HG02884 (cell line): ENCODE measurements around the gene NPM1.
"Not testable (repeated sequence)": the region's sequence is repeated elsewhere in the genome, so short reads cannot be mapped to it uniquely, and the experiment has no call there.

ENCODE experiments used
- ATAC-seq: cut with Tn5 transposase; IDR thresholded peaks from one replicate; pipeline ENCODE4 v1.9.1; 2021; ENCODE audit warnings: mild to moderate bottlenecking, moderate library complexity; ENCODE audit not compliant: unreplicated experiment

The NPM1 gene

DNA sequence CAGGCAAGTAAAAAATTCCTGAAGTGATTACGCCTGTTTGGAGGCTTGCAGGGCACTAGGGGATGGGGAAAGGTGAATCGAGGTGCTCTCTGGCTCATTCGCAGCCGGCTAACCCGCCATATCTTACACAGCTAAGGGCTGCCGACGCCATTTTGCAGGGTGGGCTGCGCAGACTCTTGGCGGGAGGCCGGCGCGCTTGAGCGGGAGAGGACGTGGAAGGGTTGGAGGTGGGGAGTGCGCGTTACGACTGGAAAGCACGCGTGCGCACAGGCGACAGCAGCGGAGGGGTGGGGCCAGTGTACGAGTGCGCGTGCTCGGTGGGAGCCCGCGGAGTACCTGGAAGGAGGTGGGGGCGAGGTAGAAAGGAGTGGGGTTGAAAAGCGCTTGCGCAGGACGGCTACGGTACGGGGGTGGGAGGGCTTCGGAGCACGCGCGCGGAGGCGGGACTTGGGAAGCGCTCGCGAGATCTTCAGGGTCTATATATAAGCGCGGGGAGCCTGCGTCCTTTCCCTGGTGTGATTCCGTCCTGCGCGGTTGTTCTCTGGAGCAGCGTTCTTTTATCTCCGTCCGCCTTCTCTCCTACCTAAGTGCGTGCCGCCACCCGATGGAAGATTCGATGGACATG is at the start of gene NPM1:
NPM1 (plus strand) TSS at position 505 of the 625 bp plus-strand sequence; CDS start at position 605, 100 bp downstream.
- ATAC-seq, result peak; percentile 72

- no peak for ATAC-seq
Measured at GRCh38 chr5:171340042-171340441, 47.6 kb upstream of the NPM1 start.

DNA sequence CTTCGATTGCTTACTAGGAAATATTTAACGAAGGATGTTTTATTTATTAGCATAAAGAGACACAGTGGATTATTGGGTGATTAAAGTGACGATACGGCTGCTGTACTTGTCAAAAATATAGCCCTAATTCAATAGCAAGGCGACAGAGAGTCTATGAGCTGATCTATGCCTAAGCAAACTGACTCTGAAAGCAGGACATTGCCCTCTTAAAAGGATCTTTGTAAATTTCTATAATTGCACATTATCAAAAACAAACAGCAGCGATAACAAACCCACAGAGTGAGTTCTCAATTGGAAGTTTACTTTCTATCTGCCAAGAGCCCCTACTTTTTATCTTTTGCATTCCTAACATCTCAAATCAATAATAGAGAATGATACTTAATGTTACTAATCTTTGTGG is 47.2 kb upstream of the NPM1 start:
- no peak for ATAC-seq

DNA sequence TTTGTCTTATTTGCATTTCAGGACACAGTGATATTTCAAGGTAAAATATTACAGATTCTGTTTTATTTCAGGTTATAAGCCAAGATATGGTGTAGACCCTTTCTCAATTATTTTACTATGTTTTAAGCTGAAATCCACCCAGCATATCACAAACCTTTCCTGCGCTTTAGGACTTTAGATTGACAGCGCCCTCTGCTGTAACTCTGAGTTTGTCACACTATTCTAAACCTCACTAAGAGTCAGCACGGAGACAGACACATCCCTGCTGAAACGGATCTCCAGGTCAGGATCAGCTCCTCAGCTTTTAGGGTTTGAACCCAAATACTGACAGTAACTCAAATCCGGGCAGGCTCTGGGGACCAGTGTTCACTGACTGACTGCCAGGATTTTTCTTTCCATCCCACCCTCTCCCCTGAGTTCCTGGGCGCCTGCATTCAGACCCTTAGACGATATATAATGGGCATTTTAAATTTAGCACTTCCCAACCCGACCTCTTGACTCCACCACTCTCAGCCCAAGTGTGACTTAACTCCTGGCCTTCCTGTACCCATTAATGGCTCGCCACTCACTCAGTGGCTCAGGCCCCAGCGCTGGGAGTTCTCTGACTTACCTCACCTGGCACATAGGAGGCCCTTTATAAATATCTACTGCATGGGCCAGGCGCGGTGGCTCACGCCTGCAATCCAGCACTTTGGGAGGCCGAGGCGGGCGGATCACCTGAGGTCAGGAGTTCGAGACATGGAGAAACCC is 45.1 kb upstream of the NPM1 start:
- peak; percentile 86 for ATAC-seq

- ATAC-seq, result no peak
Measured at GRCh38 chr5:171344936-171345608, 42.6 kb upstream of the NPM1 start.

DNA sequence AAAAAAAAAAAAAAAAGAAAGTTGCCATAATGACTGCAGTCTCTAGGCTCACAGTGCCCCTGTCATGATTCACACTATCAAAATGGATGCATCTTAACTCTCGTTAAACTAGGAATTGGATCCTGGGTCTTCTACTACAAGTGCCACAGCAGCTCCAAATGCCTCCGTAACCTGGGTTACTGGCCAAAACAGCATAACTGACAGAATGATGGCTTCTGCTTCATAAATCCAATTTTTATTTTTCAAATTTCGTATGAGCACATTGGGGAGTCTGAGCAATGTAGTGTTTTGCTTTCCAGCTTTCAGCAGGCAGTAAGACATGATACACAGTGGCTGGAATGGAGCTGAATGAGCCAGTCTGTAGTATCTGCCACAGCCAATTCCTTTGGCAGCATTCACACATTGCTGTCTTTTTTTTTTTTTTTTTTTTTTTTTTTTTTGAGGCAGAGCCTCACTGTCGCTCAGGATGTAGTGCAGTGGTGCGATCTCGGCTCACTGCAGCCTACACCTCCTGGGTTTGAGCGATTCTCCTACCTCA is 36.0 kb upstream of the NPM1 start:
- no peak for ATAC-seq

DNA sequence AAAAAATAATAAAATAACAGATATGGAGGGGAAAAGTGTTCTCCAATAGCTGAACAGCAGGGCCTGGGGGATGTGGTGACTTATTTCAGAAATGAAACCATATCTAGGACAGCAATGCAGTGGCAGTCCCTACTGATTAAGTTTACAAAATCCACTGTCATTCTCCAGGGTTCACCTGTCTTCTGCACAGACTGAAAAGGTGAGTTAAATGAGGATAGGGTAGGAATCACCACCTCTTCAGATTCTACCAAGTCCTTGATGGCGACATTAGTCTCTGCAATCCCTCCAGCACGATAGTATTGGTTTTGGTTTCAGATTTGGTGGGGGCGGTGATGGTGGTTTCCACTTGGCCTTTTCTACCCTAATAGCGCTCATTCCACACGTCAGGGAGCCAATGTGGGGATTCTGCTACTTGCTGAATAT is 32.3 kb upstream of the NPM1 start:
- ATAC-seq, result peak; percentile 97

DNA sequence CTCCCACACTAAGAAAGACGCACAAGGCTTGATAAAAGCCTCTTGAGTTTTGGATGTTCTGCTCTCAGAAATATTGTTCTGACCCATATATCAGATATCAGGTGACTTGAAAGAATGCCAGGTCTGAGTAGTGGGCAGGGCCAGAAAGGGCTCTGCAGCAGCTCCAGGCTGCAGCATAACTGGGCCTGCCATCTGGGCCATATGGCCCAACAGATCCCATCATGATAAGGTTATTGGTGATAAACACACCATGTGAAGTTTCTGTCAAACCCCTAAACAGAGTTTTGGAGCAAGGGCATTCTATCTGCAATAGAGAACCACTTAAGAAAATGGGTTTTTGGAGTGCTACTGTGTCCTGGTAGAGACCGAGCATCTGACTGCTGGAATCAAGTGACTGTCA is 29.8 kb upstream of the NPM1 start:
- no peak for ATAC-seq

GRCh38 chr5:171361151-171361550 is 26.5 kb upstream of the NPM1 start:
- ATAC-seq, result not testable (repeated sequence)

DNA sequence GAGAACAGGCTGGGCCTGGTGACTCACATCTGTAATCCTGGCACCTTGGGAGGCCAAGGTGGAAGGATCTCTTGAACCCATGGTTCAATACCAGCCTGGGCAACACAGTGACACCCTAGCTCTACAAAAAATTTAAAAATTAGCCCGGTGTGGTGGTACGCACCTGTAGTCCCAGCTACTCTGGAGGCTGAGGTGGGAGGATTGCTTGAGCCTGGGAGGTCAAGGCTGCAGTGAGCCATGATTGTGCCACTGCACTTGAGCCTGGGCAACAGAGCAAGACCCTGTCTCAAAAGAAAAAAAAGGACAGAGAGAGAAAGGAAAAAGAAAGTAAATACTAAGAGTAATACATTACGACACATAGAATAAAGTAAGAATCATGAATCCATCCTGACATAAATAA is 24.4 kb upstream of the NPM1 start:
- not testable (repeated sequence) for ATAC-seq

GRCh38 chr5:171363846-171364245 is 23.8 kb upstream of the NPM1 start:
- peak; percentile 68 for ATAC-seq

GRCh38 chr5:171365351-171365750 is 22.3 kb upstream of the NPM1 start:
- no peak for ATAC-seq

- ATAC-seq, result no peak
Measured at GRCh38 chr5:171366645-171367044, 21.0 kb upstream of the NPM1 start.

GRCh38 chr5:171367424-171368370 is 20.0 kb upstream of the NPM1 start:
- peak; percentile 46 for ATAC-seq

GRCh38 chr5:171369056-171369455 is 18.6 kb upstream of the NPM1 start:
- no peak for ATAC-seq

DNA sequence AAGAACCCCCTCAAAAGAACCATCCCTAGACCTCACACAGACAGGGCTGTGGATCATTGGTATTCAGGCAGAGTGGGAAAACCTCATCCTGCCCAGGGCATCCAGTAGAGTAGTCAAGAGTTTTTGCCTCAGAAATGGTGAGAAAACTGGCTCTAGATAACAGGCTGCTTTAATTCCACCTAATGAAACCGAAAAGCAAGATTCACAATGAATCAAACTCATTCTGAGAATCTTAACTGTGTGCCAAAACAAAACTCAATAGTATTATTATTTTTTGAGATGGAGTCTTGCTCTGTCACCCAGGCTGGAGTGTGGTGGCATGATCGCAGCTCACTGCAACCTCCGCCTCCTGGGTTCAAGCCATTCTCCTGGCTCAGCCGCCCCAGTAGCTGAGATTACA is 17.8 kb upstream of the NPM1 start:
- ATAC-seq, result no peak

DNA sequence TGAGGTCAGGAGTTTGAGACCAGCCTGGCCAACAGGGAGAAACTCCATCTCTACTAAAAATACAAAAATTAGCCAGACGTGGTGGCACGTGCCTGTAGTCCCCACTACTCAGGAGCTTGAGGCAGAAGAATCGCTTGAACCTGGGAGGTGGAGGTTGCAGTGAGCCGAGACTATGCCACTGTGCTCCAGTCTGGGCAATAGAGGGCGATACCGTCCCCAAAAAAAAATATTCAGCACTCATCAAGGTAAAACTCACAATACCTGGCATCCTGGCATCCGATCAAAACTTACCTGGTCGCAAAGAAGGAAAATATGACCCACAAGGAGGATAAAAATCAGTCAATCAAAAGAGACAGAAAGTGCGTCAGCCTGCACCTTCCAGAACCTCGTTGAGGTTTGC is 16.8 kb upstream of the NPM1 start:
- not testable (repeated sequence) for ATAC-seq

- no peak for ATAC-seq
Measured at GRCh38 chr5:171371326-171371725, 16.3 kb upstream of the NPM1 start.

GRCh38 chr5:171379961-171380360 is 7.7 kb upstream of the NPM1 start:
- no peak for ATAC-seq

DNA sequence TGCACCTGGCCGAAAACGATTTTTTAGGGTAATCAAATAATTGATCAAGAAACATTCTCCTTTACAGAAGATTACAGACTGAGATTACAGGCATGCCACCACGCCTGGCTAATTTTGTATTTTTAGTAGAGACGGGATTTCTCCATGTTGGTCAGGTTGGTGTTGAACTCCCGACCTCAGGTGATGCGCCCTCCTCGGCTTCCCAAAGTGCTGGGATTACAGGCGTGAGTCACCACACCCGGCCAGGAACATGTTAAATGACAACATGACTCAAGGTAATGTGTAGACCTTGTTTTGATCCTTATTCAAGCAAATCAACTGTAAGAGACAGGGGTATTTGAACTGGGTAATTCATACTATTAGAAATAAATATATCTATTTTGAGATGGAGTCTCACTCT is 3.2 kb upstream of the NPM1 start:
- not testable (repeated sequence) for ATAC-seq

DNA sequence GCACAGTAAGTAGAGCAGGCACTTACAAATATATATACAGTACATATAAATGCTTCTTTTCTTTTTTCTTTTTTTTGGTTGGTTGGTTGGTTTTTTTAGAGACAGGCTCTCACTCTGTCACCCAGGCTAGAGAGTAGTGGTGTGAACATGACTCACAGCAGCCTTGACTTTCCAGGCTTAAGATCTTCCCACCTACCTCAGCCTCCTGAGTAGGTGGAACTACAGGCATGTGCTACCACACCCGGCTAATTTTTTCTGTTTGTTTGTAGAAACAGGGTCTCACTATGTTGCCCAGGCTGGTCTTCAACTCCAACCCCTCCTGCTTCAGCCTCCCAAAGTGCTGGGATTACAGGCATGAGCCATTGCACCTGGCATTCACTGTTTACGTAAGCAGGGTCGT is 2.6 kb upstream of the NPM1 start:
- ATAC-seq, result not testable (repeated sequence)
